HEK293T (cell line): ENCODE data around the gene SRBD1.

ENCODE experiments used
- ARNT ChIP-seq: fragments of 450-650 bp; IDR thresholded peaks from 2 replicates; pipeline ENCODE4 v1.6.1; 2017; ENCODE audit warnings: mild to moderate bottlenecking
- CTBP1 ChIP-seq: fragments of 450-650 bp; IDR thresholded peaks from 2 replicates; pipeline ENCODE4 v1.6.1; 2016; ENCODE audit warnings: borderline replicate concordance
- ELF4 ChIP-seq: fragments of 450-650 bp; IDR thresholded peaks from 2 replicates; pipeline ENCODE4 v1.6.1; 2017; ENCODE audit warnings: antibody characterized with exemption
- TARDBP ChIP-seq: fragments of 450-650 bp; IDR thresholded peaks from 2 replicates; pipeline ENCODE4 v1.6.1; 2016

DNA sequence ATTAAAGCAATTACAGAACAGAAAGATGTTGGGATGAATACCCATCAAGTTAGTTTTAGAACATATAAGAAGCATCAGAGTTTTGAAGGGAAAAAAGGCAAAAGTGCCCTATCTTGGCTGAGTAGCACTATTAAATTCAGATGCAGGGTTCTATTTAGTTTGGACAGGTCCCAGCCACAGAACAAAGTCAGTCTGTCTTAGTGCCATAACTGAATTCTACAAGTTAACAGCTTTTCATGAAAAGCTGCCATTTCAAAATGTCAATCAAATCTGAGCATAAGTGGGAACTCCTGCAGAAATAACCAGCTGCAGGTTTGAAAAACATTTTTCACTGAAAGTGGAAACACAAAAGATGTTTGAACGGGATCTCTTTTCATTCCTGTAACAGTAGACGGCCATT, 160.4 kb downstream of the SRBD1 start:
- TF ChIP-seq CTBP1 = no peak
- TF ChIP-seq TARDBP = no peak
- no peak for TF ChIP-seq ARNT
- TF ChIP-seq ELF4 = no peak
